H9 (cell line): Measurements from ENCODE around the gene SFMBT2. TPM values are rescaled to one million over a fixed set of nuclear protein-coding genes. Genes with fewer than 3 reads are reported as not detected.

Source experiments
- DNase-seq: peaks from one replicate; pipeline ENCODE4 v3.0.0-alpha.2; 2017
- H2AFZ ChIP-seq: one replicate; pipeline ENCODE4 v1.6.1; 2013; ENCODE audit warnings: mild to moderate bottlenecking, low read length, control low read depth, moderate library complexity
- H2AK5ac ChIP-seq: 2 replicates; pipeline ENCODE4 v1.6.1; 2013; ENCODE audit warnings: low read length, control low read depth, mixed read lengths; ENCODE audit not compliant: insufficient read length
- H2BK120ac ChIP-seq: one replicate; pipeline ENCODE4 v1.6.1; 2013; ENCODE audit warnings: low read depth, mild to moderate bottlenecking, low read length, control low read depth, inconsistent platforms; ENCODE audit not compliant: poor library complexity, severe bottlenecking
- H2BK12ac ChIP-seq: 2 replicates; pipeline ENCODE4 v1.6.1; 2013; ENCODE audit warnings: low read length, control low read depth, mixed read lengths, low read depth; ENCODE audit not compliant: insufficient read length
- H2BK15ac ChIP-seq: 2 replicates; pipeline ENCODE4 v1.6.1; 2013; ENCODE audit warnings: low read depth, low read length, control low read depth
- H2BK20ac ChIP-seq: one replicate; pipeline ENCODE4 v1.6.1; 2013; ENCODE audit warnings: low read depth, mild to moderate bottlenecking, low read length, control low read depth, inconsistent platforms; ENCODE audit not compliant: poor library complexity, severe bottlenecking
- H2BK5ac ChIP-seq: 2 replicates; pipeline ENCODE4 v1.6.1; 2013; ENCODE audit warnings: low read length, control low read depth, mixed read lengths; ENCODE audit not compliant: insufficient read length
- H3K14ac ChIP-seq: 2 replicates; pipeline ENCODE4 v1.6.1; 2013; ENCODE audit warnings: low read length, control low read depth; ENCODE audit not compliant: insufficient read depth
- H3K18ac ChIP-seq: 2 replicates; pipeline ENCODE4 v1.6.1; 2013; ENCODE audit warnings: low read depth, mild to moderate bottlenecking, mixed read lengths, low read length, control low read depth; ENCODE audit not compliant: insufficient read length
- H3K23ac ChIP-seq: 2 replicates; pipeline ENCODE4 v1.6.1; 2013; ENCODE audit warnings: low read length, control low read depth, mixed read lengths, low read depth; ENCODE audit not compliant: insufficient read length
- H3K23me2 ChIP-seq: 2 replicates; pipeline ENCODE4 v1.6.1; 2013; ENCODE audit warnings: low read depth, mild to moderate bottlenecking, mixed read lengths, low read length, control low read depth; ENCODE audit not compliant: insufficient read length, poor library complexity, severe bottlenecking
- H3K27ac ChIP-seq: 2 replicates; pipeline ENCODE4 v1.5.1; 2013; ENCODE audit warnings: low read length, control low read depth, mixed read lengths, low read depth; ENCODE audit not compliant: insufficient read length
- H3K27me3 ChIP-seq: 2 replicates; pipeline ENCODE4 v1.6.1; 2013; ENCODE audit warnings: low read length, control low read depth, inconsistent platforms; ENCODE audit not compliant: insufficient read depth
- H3K4ac ChIP-seq: 2 replicates; pipeline ENCODE4 v1.6.1; 2013; ENCODE audit warnings: low read depth, mild to moderate bottlenecking, control low read depth, inconsistent platforms, low read length, moderate library complexity
- H3K4me1 ChIP-seq: 2 replicates; pipeline ENCODE4 v1.6.1; 2013; ENCODE audit warnings: low read length, control low read depth, inconsistent platforms; ENCODE audit not compliant: insufficient read depth
- H3K4me2 ChIP-seq: 2 replicates; pipeline ENCODE4 v1.6.1; 2013; ENCODE audit warnings: low read length, control low read depth, mixed read lengths; ENCODE audit not compliant: insufficient read length, insufficient read depth
- H3K56ac ChIP-seq: 2 replicates; pipeline ENCODE4 v1.6.1; 2013; ENCODE audit warnings: low read depth, mild to moderate bottlenecking, mixed read lengths, low read length, control low read depth; ENCODE audit not compliant: insufficient read length
- H3K79me1 ChIP-seq: 2 replicates; pipeline ENCODE4 v1.6.1; 2013; ENCODE audit warnings: low read depth, mild to moderate bottlenecking, moderate library complexity, low read length, control low read depth, inconsistent platforms; ENCODE audit not compliant: insufficient read depth, poor library complexity, severe bottlenecking
- H3K79me2 ChIP-seq: 2 replicates; pipeline ENCODE4 v1.6.1; 2013; ENCODE audit warnings: low read length, control low read depth, inconsistent platforms; ENCODE audit not compliant: insufficient read depth
- H3K9ac ChIP-seq: 2 replicates; pipeline ENCODE4 v1.6.1; 2013; ENCODE audit warnings: low read length, control low read depth, mixed read lengths; ENCODE audit not compliant: insufficient read length; ENCODE audit errors: extremely low read depth
- H3K9me3 ChIP-seq: one replicate; pipeline ENCODE4 v1.6.1; 2013; ENCODE audit warnings: low read depth, low read length, inconsistent platforms; ENCODE audit not compliant: control insufficient read depth
- H3T11ph ChIP-seq: one replicate; pipeline ENCODE4 v1.6.1; 2013; ENCODE audit warnings: mild to moderate bottlenecking, low read length, control low read depth, inconsistent platforms
- H4K20me1 ChIP-seq: one replicate; pipeline ENCODE4 v1.6.1; 2013; ENCODE audit not compliant: control insufficient read depth, insufficient read length, insufficient read depth
- H4K5ac ChIP-seq: 2 replicates; pipeline ENCODE4 v1.6.1; 2013; ENCODE audit warnings: low read depth, mild to moderate bottlenecking, mixed read lengths, low read length, control low read depth; ENCODE audit not compliant: insufficient read length
- H4K8ac ChIP-seq: replicated peaks from 2 replicates; pipeline ENCODE4 v1.6.1; 2013; ENCODE audit warnings: low read length, control low read depth, mixed read lengths, low read depth; ENCODE audit not compliant: insufficient read length
- H4K91ac ChIP-seq: 2 replicates; pipeline ENCODE4 v1.6.1; 2013; ENCODE audit warnings: low read depth, mild to moderate bottlenecking, moderate library complexity, mixed read lengths, low read length, control low read depth; ENCODE audit not compliant: insufficient read length
- H3K27ac Mint-ChIP-seq, 3 experiments: 2 replicates in 2 of 3; 3 replicates in 1 of 3; pipeline ENCODE4 v1.8.0; 2020 to 2021; ENCODE audit warnings: mixed read lengths in 3 of 3, mild to moderate bottlenecking in 1 of 3, moderate library complexity in 1 of 3
- H3K27me3 Mint-ChIP-seq: 2 replicates; pipeline ENCODE4 v1.8.0; 2021; ENCODE audit warnings: low read depth, mild to moderate bottlenecking, moderate library complexity, mixed read lengths
- H3K36me3 Mint-ChIP-seq, 3 experiments: 2 replicates in 2 of 3; 3 replicates in 1 of 3; pipeline ENCODE4 v1.8.0; 2020 to 2021; ENCODE audit warnings: low read depth in 3 of 3, mixed read lengths in 3 of 3; ENCODE audit not compliant: insufficient read depth in 1 of 3
- H3K4me1 Mint-ChIP-seq, 2 experiments: 2 replicates each; pipeline ENCODE4 v1.8.0; 2020; ENCODE audit warnings: mixed read lengths in 2 of 2
- H3K4me3 Mint-ChIP-seq, 2 experiments: 2 replicates in 1 of 2; 3 replicates in 1 of 2; pipeline ENCODE4 v1.8.0; 2020 to 2021; ENCODE audit warnings: mild to moderate bottlenecking in 2 of 2, mixed read lengths in 2 of 2, moderate library complexity in 1 of 2
- H3K9me3 Mint-ChIP-seq, 2 experiments: 2 replicates in 1 of 2; 3 replicates in 1 of 2; pipeline ENCODE4 v1.8.0; 2020; ENCODE audit warnings: mild to moderate bottlenecking in 2 of 2, mixed read lengths in 2 of 2, moderate library complexity in 1 of 2
- CTCF ChIP-seq: fragments of 200-600 bp; sonication (generic); conservative IDR thresholded peaks from 3 replicates; pipeline ENCODE4 v1.8.0; 2021; ENCODE audit warnings: antibody characterized with exemption, mild to moderate bottlenecking
- WGBS: extraction: QIAGEN DNeasy Blood & Tissue Kit; methylation state at CpG from one replicate; pipeline ENCODE4 v1.1.7; 2013; ENCODE audit warnings: missing lambda C conversion rate, low lambda C conversion rate, mixed read lengths; ENCODE audit not compliant: insufficient read length; ENCODE audit errors: extremely low coverage; 5-methylcytosine and 5-hydroxymethylcytosine counted together
- total RNA-seq: library from RNA; stranded (reverse); gene quantifications from 2 replicates; pipeline ENCODE4 v1.2.1, GENCODE V29; 2021

The SFMBT2 gene
- total RNA-seq, 1 experiment from 2014 or later, result 5.3 TPM

GRCh38 chr10:7426349-7426748 is 15.5 kb upstream of the SFMBT2 start:
- no peak overlapping the region for H3T11ph ChIP-seq
- H2BK120ac ChIP-seq, result no peak overlapping the region
- no peaks in the 10 kb centered on the region for H3K9me3 ChIP-seq
- peaks cover 7% of the 10 kb centered on the region for H3K4me1 ChIP-seq
- no peak overlapping the region for H2BK15ac ChIP-seq
- H3K23ac ChIP-seq, result no peak overlapping the region
- H3K27ac ChIP-seq, result no peak overlapping the region
- H4K5ac ChIP-seq, result no peak overlapping the region
- no CpG with 5 or more reads among the region's 4 CpGs for WGBS
- H3K27ac Mint-ChIP-seq, result no peak overlapping the region
- DNase-seq, result no peak
- peaks cover 31% of the 10 kb centered on the region for H3K27me3 Mint-ChIP-seq
- H3K9me3 Mint-ChIP-seq, result no peaks in the 10 kb centered on the region; a peak in 1 of 5 replicates
- no peaks in the 10 kb centered on the region for H3K23me2 ChIP-seq
- H3K27me3 ChIP-seq, result no peaks in the 10 kb centered on the region
- peaks cover 45 to 48% of the 10 kb centered on the region in 2 experiments for H3K4me1 Mint-ChIP-seq
- no peaks in the 10 kb centered on the region for H3K79me1 ChIP-seq
- H2BK5ac ChIP-seq, result no peak overlapping the region
- H2BK20ac ChIP-seq, result no peak overlapping the region
- H3K4ac ChIP-seq, result no peak overlapping the region
- no peak overlapping the region for H2AFZ ChIP-seq
- H3K4me2 ChIP-seq, result no peak overlapping the region
- no peak for TF ChIP-seq CTCF
- no peak overlapping the region for H3K18ac ChIP-seq
- no peak overlapping the region for H3K56ac ChIP-seq
- H4K20me1 ChIP-seq, result no peaks in the 10 kb centered on the region
- no peaks in the 10 kb centered on the region for H3K79me2 ChIP-seq
- H2AK5ac ChIP-seq, result no peak overlapping the region
- no peak overlapping the region for H3K4me3 Mint-ChIP-seq
- H3K36me3 Mint-ChIP-seq, result no peaks in the 10 kb centered on the region; a peak in 1 of 7 replicates
- H2BK12ac ChIP-seq, result no peak overlapping the region
- no peak overlapping the region for H4K91ac ChIP-seq
- no peak overlapping the region for H4K8ac ChIP-seq
- no peak overlapping the region for H3K9ac ChIP-seq
- no peak overlapping the region for H3K14ac ChIP-seq
